Mesenchymal stem cell (in vitro differentiated cells and primary cell): Measurements from ENCODE around the gene GP1BB.

Experiments used
- DNase-seq: peaks from one replicate; pipeline ENCODE4 v3.0.0-alpha.2; 2013
- H2AFZ ChIP-seq: one replicate; pipeline ENCODE4 v1.6.1; 2013; ENCODE audit warnings: low read depth, mild to moderate bottlenecking, control low read depth, inconsistent platforms, low read length, moderate library complexity
- H2AK5ac ChIP-seq: 2 replicates; pipeline ENCODE4 v1.6.1; 2013; ENCODE audit warnings: low read length, moderate library complexity, mild to moderate bottlenecking, inconsistent platforms; ENCODE audit not compliant: severe bottlenecking
- H2BK120ac ChIP-seq: one replicate; pipeline ENCODE4 v1.6.1; 2013; ENCODE audit warnings: low read depth, mild to moderate bottlenecking, inconsistent platforms, low read length, moderate library complexity
- H2BK12ac ChIP-seq, 2 experiments: one replicate each; pipeline ENCODE4 v1.6.1; 2013; ENCODE audit warnings: inconsistent platforms in 2 of 2, low read length in 2 of 2, mild to moderate bottlenecking in 2 of 2, moderate library complexity in 2 of 2, control low read depth in 1 of 2
- H2BK15ac ChIP-seq: one replicate; pipeline ENCODE4 v1.6.1; 2013; ENCODE audit warnings: mild to moderate bottlenecking, low read depth, inconsistent platforms; ENCODE audit not compliant: poor library complexity, severe bottlenecking
- H2BK5ac ChIP-seq: 2 replicates; pipeline ENCODE4 v1.6.1; 2013; ENCODE audit warnings: low read depth, mild to moderate bottlenecking, low read length, control low read depth, inconsistent platforms; ENCODE audit not compliant: poor library complexity, severe bottlenecking
- H3K14ac ChIP-seq, 2 experiments: one replicate each; pipeline ENCODE4 v1.6.1; 2013; ENCODE audit warnings: inconsistent platforms in 2 of 2, low read length in 2 of 2, control low read depth in 1 of 2, mild to moderate bottlenecking in 1 of 2, moderate library complexity in 1 of 2
- H3K18ac ChIP-seq, 2 experiments: one replicate each; pipeline ENCODE4 v1.6.1; 2013; ENCODE audit warnings: inconsistent platforms in 2 of 2, low read length in 2 of 2, control low read depth in 1 of 2, low read depth in 1 of 2, mild to moderate bottlenecking in 1 of 2
- H3K23ac ChIP-seq, 2 experiments: one replicate each; pipeline ENCODE4 v1.6.1; 2013; ENCODE audit warnings: inconsistent platforms in 2 of 2, low read length in 2 of 2, mild to moderate bottlenecking in 2 of 2, moderate library complexity in 2 of 2, control low read depth in 1 of 2
- H3K27ac ChIP-seq: 2 replicates; pipeline ENCODE4 v1.5.1; 2013; ENCODE audit warnings: mild to moderate bottlenecking, moderate library complexity, low read length, control low read depth, inconsistent platforms; ENCODE audit not compliant: poor library complexity, severe bottlenecking
- H3K27me3 ChIP-seq, 2 experiments: 2 replicates each; pipeline versions ENCODE4 v1.6.1 to v1.7.0; 2013; ENCODE audit warnings: low read length in 2 of 2, mild to moderate bottlenecking in 2 of 2, moderate library complexity in 2 of 2, control low read depth in 1 of 2, inconsistent platforms in 1 of 2; ENCODE audit not compliant: control insufficient read depth in 1 of 2, insufficient read depth in 1 of 2
- H3K36me3 ChIP-seq, 2 experiments: 2 replicates each; pipeline versions ENCODE4 v1.6.1 to v1.7.0; 2013; ENCODE audit warnings: low read length in 2 of 2, control low read depth in 1 of 2, inconsistent platforms in 1 of 2, low read depth in 1 of 2, mild to moderate bottlenecking in 1 of 2; ENCODE audit not compliant: insufficient read depth in 2 of 2, control insufficient read depth in 1 of 2
- H3K4ac ChIP-seq, 2 experiments: one replicate each; pipeline ENCODE4 v1.6.1; 2013; ENCODE audit warnings: inconsistent platforms in 2 of 2, low read length in 2 of 2, mild to moderate bottlenecking in 2 of 2, moderate library complexity in 2 of 2, control low read depth in 1 of 2, low read depth in 1 of 2
- H3K4me1 ChIP-seq: 2 replicates; pipeline ENCODE4 v1.6.1; 2013; ENCODE audit warnings: low read depth, low read length, control low read depth; ENCODE audit not compliant: control insufficient read depth, insufficient read depth
- H3K4me2 ChIP-seq: 2 replicates; pipeline ENCODE4 v1.6.1; 2013; ENCODE audit warnings: low read length, mild to moderate bottlenecking, inconsistent platforms; ENCODE audit not compliant: poor library complexity, severe bottlenecking
- H3K4me3 ChIP-seq, 2 experiments: 2 replicates each; pipeline versions ENCODE4 v1.5.1 to v1.7.0; 2013; ENCODE audit warnings: low read length in 2 of 2, mild to moderate bottlenecking in 2 of 2, control low read depth in 1 of 2, low read depth in 1 of 2; ENCODE audit not compliant: insufficient read depth in 1 of 2
- H3K79me1 ChIP-seq: replicated peaks from 2 replicates; pipeline ENCODE4 v1.6.1; 2013; ENCODE audit warnings: mild to moderate bottlenecking, control low read depth, low read length, inconsistent platforms; ENCODE audit not compliant: poor library complexity, severe bottlenecking
- H3K9ac ChIP-seq: 2 replicates; pipeline ENCODE4 v1.7.0; 2013; ENCODE audit warnings: mild to moderate bottlenecking, low read length, moderate library complexity
- H3K9me3 ChIP-seq: 2 replicates; pipeline ENCODE4 v1.7.0; 2013; ENCODE audit warnings: mild to moderate bottlenecking, low read length; ENCODE audit not compliant: control insufficient read depth
- H4K8ac ChIP-seq: one replicate; pipeline ENCODE4 v1.6.1; 2013; ENCODE audit warnings: inconsistent platforms, mild to moderate bottlenecking, low read length, moderate library complexity
- H4K91ac ChIP-seq: one replicate; pipeline ENCODE4 v1.6.1; 2013; ENCODE audit warnings: mild to moderate bottlenecking, low read length, inconsistent platforms
- WGBS: methylation state at CpG from one replicate; pipeline ENCODE4 v1.1.7; 2013; ENCODE audit warnings: mixed read lengths; 5-methylcytosine and 5-hydroxymethylcytosine counted together

The GP1BB gene

GRCh38 chr22:19691007-19691720 lies 32.2 kb upstream of the GP1BB start:
- no peak overlapping the region for H2BK15ac ChIP-seq
- no peaks in the 10 kb centered on the region for H3K36me3 ChIP-seq
- H3K4me2 ChIP-seq = no peak overlapping the region
- H3K4ac ChIP-seq = no peak overlapping the region
- H3K4me1 ChIP-seq = no peaks in the 10 kb centered on the region
- peaks cover 13 to 45% of the 10 kb centered on the region in 2 experiments for H3K27me3 ChIP-seq
- H2BK120ac ChIP-seq = no peak overlapping the region
- 80% methylated on average over 7 of the region's 9 CpGs for WGBS
- no peak overlapping the region for H3K27ac ChIP-seq
- no peak overlapping the region for H2AFZ ChIP-seq
- H3K9me3 ChIP-seq = no peaks in the 10 kb centered on the region
- H3K14ac ChIP-seq = no peak overlapping the region
- H2BK5ac ChIP-seq = no peak overlapping the region
- DNase-seq = no peak
- H4K91ac ChIP-seq = no peak overlapping the region
- no peak overlapping the region for H4K8ac ChIP-seq
- no peak overlapping the region for H2AK5ac ChIP-seq
- peak overlapping the region; percentile 63 for H3K9ac ChIP-seq
- H3K79me1 ChIP-seq = no peaks in the 10 kb centered on the region
- H3K18ac ChIP-seq = no peak overlapping the region
- no peak overlapping the region for H3K23ac ChIP-seq
- no peak overlapping the region for H2BK12ac ChIP-seq
- H3K4me3 ChIP-seq = peak overlapping the region in 1 of 2 experiments; percentile 71

- peak; percentile 82 for DNase-seq
- Histone ChIP-seq H2BK12ac (no peak overlapping the region), H3K9me3 (no peaks in the 10 kb centered on the region), H3K4me3 (peak overlapping the region in 1 of 2 experiments; percentile 71), H2BK120ac (no peak overlapping the region), H3K27me3 (peaks cover 13 to 38% of the 10 kb centered on the region in 2 experiments), H3K18ac (no peak overlapping the region), H2BK15ac (no peak overlapping the region), H4K8ac (no peak overlapping the region), H4K91ac (no peak overlapping the region), H3K36me3 (no peaks in the 10 kb centered on the region), H3K4ac (no peak overlapping the region), H3K4me1 (peaks cover 1% of the 10 kb centered on the region), H2BK5ac (no peak overlapping the region), H3K27ac (no peak overlapping the region), H3K9ac (peak overlapping the region; percentile 63), H3K23ac (no peak overlapping the region), H3K4me2 (no peak overlapping the region), H2AFZ (no peak overlapping the region), H3K14ac (no peak overlapping the region), H2AK5ac (no peak overlapping the region), H3K79me1 (no peaks in the 10 kb centered on the region)
- WGBS = 60% methylated on average over 16 of the region's 19 CpGs
Observed at GRCh38 chr22:19691721-19692341, 31.5 kb upstream of the GP1BB start.

GRCh38 chr22:19693581-19693980 lies 29.8 kb upstream of the GP1BB start:
- no peak overlapping the region for H2AFZ ChIP-seq
- H3K9me3 ChIP-seq = no peaks in the 10 kb centered on the region
- no peak overlapping the region for H3K4ac ChIP-seq
- H3K27ac ChIP-seq = no peak overlapping the region
- H2BK12ac ChIP-seq = no peak overlapping the region
- peaks cover 6 to 21% of the 10 kb centered on the region in 2 experiments for H3K27me3 ChIP-seq
- H3K79me1 ChIP-seq = no peaks in the 10 kb centered on the region
- H2BK120ac ChIP-seq = no peak overlapping the region
- peak overlapping the region in 1 of 2 experiments; percentile 16 for H3K18ac ChIP-seq
- no peak for DNase-seq
- H3K4me1 ChIP-seq = peaks cover 1% of the 10 kb centered on the region
- no peak overlapping the region for H2BK5ac ChIP-seq
- H2BK15ac ChIP-seq = no peak overlapping the region
- peak overlapping the region in 1 of 2 experiments; percentile 29 for H3K23ac ChIP-seq
- H4K91ac ChIP-seq = no peak overlapping the region
- no peak overlapping the region for H2AK5ac ChIP-seq
- H3K14ac ChIP-seq = peak overlapping the region in 1 of 2 experiments; percentile 70
- H3K9ac ChIP-seq = no peak overlapping the region
- no peak overlapping the region for H3K4me2 ChIP-seq
- WGBS = 94% methylated on average over 13 of the region's 14 CpGs
- H4K8ac ChIP-seq = no peak overlapping the region
- H3K4me3 ChIP-seq = peak overlapping the region in 1 of 2 experiments; percentile 8
- H3K36me3 ChIP-seq = no peaks in the 10 kb centered on the region

- 86% methylated on average over 12 of the region's 12 CpGs for WGBS
- H2BK120ac ChIP-seq = no peak overlapping the region
- H3K4me2 ChIP-seq = no peak overlapping the region
- H3K9me3 ChIP-seq = no peaks in the 10 kb centered on the region
- H3K23ac ChIP-seq = no peak overlapping the region
- no peak overlapping the region for H3K14ac ChIP-seq
- no peak overlapping the region for H2BK12ac ChIP-seq
- no peaks in the 10 kb centered on the region for H3K79me1 ChIP-seq
- no peak overlapping the region for H3K27ac ChIP-seq
- no peak overlapping the region for H2BK5ac ChIP-seq
- H3K9ac ChIP-seq = no peak overlapping the region
- no peak overlapping the region for H2AFZ ChIP-seq
- H3K4me1 ChIP-seq = peaks cover 1% of the 10 kb centered on the region
- H2AK5ac ChIP-seq = no peak overlapping the region
- H3K4ac ChIP-seq = no peak overlapping the region
- no peaks in the 10 kb centered on the region for H3K36me3 ChIP-seq
- no peak for DNase-seq
- no peak overlapping the region for H3K4me3 ChIP-seq
- peaks cover under 1 to 15% of the 10 kb centered on the region in 2 experiments for H3K27me3 ChIP-seq
- no peak overlapping the region for H4K91ac ChIP-seq
- H2BK15ac ChIP-seq = no peak overlapping the region
- H3K18ac ChIP-seq = no peak overlapping the region
- H4K8ac ChIP-seq = no peak overlapping the region
Observed at GRCh38 chr22:19693981-19694670, 29.2 kb upstream of the GP1BB start.
